GM10266 (cell line): ENCODE measurements around the gene FAM53B.
"Not testable (repeated sequence)": the region's sequence is repeated elsewhere in the genome, so short reads cannot be mapped to it uniquely, and the experiment has no call there.

ENCODE experiments used
- DNase-seq: peaks from one replicate; pipeline ENCODE4 v3.0.0; 2012; ENCODE audit errors: extremely low spot score
- TF ChIP-seq, protein P1 (sequence below): IDR thresholded peaks from 2 replicates; pipeline ENCODE4 v1.5.1; 2012; ENCODE audit warnings: mild to moderate bottlenecking, low read depth; ENCODE audit not compliant: control insufficient read depth, insufficient read depth; ENCODE audit errors: missing control alignments

The FAM53B gene

GRCh38 chr10:124591123-124591495 is 153.1 kb downstream of the FAM53B start:
- TF ChIP-seq, protein P1, sequence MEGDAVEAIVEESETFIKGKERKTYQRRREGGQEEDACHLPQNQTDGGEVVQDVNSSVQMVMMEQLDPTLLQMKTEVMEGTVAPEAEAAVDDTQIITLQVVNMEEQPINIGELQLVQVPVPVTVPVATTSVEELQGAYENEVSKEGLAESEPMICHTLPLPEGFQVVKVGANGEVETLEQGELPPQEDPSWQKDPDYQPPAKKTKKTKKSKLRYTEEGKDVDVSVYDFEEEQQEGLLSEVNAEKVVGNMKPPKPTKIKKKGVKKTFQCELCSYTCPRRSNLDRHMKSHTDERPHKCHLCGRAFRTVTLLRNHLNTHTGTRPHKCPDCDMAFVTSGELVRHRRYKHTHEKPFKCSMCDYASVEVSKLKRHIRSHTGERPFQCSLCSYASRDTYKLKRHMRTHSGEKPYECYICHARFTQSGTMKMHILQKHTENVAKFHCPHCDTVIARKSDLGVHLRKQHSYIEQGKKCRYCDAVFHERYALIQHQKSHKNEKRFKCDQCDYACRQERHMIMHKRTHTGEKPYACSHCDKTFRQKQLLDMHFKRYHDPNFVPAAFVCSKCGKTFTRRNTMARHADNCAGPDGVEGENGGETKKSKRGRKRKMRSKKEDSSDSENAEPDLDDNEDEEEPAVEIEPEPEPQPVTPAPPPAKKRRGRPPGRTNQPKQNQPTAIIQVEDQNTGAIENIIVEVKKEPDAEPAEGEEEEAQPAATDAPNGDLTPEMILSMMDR = no peak

DNA sequence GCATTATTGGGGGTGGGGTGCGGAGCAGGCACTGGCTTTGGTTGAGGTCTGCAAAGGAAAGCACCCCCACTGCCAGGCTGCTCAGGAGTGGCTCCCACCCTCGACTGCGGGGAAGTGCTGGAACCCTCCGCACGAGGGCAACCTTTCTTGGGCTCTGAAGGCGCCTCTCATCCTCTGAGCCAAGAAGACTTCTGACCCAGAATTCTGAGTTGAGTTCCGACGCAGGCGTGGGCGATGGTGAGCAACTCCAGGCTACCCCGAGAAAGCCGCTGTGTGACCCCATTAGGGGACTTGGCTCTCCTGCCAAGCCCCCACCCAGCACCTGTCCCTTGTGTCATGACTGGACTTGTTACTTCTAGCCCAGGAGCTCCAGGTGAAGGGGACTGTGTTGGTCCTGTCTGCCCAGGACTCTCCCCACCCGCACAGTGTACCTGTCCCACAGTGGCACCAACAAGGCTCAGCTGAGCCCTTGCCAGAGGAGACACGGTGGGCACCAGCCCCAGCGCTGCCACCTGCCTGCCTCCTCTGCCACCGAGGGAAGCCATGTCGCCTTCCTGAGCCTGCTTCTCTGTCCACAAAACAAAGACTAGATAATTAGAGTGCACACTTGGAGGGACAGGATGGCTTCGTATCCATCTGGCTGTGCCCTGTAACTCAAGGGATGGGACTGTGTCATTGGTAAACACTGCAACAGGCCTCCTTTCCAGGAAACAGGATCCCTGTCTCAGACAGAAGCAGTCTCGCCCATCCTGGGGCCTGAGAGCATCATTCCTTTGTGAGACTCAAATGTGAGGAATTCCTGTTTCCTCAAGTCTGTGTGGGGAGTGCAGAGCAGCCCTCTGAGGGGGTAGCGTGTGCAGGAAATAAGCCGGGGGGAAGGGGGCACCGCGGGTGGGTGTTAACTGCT is 153.7 kb downstream of the FAM53B start:
- no peak for DNase-seq
- TF ChIP-seq, protein P1 = no peak

More at GRCh38 chr10:124591123-124591495, 153.1 kb downstream of the FAM53B start:
- no peak for DNase-seq

GRCh38 chr10:124589491-124590041 is 154.6 kb downstream of the FAM53B start:
- no peak for DNase-seq
- TF ChIP-seq, protein P1 = no peak

- TF ChIP-seq, protein P1 = no peak
- DNase-seq = no peak
Observed at GRCh38 chr10:124588736-124589490, 155.3 kb downstream of the FAM53B start.

GRCh38 chr10:124588341-124588735 is 155.8 kb downstream of the FAM53B start:
- DNase-seq = not testable (repeated sequence)

- TF ChIP-seq, protein P1 = no peak
- no peak for DNase-seq
Observed at GRCh38 chr10:124587811-124588211, 156.4 kb downstream of the FAM53B start.

DNA sequence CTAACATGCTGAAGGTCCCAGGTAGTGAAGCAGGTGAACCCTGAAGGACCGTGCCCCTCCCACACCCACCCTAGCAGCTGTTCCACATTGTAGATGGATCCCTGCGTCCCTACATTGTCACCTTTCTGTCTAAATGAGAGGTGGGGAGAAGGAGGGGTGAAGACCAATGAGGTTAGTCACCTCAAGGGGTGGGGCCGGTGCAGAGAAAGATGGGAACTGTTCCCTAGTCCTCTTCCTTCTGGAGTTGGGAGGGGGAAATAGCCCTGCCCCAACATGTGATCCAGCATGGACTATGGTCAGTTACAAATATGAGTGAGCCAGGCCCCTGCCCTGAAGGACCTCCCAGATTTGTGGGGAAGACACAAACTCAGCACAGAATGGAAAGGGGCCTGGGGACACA is 158.0 kb downstream of the FAM53B start:
- DNase-seq = no peak
- TF ChIP-seq, protein P1 = no peak
